Adipose tissue (tissue), 3 donors: ENCODE measurements around the gene TMUB1. TPM values are rescaled to one million over a fixed set of nuclear protein-coding genes. Genes with fewer than 3 reads are reported as not detected.

Experiments
- H3K27ac ChIP-seq: one replicate; pipeline ENCODE4 v1.5.1; 2013; ENCODE audit warnings: low read depth, low read length
- WGBS, 3 donors: extraction: QIAGEN DNeasy Blood & Tissue Kit; methylation state at CpG; one replicate each; pipeline ENCODE4 v1.1.7; 2013; 5-methylcytosine and 5-hydroxymethylcytosine counted together
- polyA plus RNA-seq, 3 donors: library from polyadenylated mRNA; stranded (reverse); fragments of 200-250 nt; gene quantifications; one replicate each; pipeline ENCODE4 v1.2.3, GENCODE V29; 2013
- donor health status: healthy with polysubstance abuse.
- donor health status: Bipolar disorder and iron deficiency.
- donor health status: healthy.

Gene TMUB1
- polyA plus RNA-seq, 3 donors, result 33.3 to 56.8 (median 44.0) TPM

DNA sequence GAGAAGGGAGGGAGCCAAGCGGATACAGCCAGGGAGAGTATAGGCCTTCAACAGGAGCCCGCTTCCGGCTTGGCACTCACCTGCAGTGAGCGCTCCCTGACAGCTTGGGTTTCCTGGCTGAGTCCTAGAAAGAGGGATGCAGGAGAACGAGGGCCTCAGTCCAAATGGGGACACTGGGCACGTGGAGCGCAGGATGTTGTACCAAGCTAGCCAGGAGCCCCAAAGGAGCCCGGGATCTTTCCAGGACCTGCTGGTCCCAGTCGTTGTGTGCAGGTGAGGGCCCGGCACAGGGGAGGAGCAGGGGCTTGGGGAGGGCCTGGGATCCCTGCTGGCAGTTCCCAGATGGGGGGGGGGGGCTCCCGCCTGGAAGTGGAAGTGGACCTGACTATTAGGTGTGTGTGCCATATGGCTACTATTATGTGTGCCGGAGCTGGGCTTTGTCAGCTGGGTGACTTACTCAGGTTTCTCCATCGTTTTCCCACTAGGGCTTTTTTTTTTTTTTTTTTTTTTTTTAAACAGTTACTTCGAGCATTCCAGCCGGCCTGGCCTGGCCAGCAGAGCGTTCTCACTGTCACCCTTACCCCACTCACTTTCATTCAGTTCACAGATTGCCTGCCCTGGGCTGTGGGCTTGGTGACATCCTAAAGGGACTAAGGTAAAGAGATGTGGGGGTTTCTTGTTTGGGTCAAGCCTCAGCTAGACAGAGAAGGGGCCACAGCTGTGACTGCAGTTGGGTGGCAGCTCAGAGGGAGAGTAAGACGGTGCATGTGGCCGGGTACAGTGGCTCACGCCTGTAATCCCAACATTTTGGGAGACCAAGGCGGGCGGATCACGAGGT lies 6.8 kb upstream of the TMUB1 start:
- WGBS, 3 donors, result 44 to 72% (median 70%) methylated on average over 22 of the region's 22 CpGs
- H3K27ac ChIP-seq, result no peak overlapping the region

DNA sequence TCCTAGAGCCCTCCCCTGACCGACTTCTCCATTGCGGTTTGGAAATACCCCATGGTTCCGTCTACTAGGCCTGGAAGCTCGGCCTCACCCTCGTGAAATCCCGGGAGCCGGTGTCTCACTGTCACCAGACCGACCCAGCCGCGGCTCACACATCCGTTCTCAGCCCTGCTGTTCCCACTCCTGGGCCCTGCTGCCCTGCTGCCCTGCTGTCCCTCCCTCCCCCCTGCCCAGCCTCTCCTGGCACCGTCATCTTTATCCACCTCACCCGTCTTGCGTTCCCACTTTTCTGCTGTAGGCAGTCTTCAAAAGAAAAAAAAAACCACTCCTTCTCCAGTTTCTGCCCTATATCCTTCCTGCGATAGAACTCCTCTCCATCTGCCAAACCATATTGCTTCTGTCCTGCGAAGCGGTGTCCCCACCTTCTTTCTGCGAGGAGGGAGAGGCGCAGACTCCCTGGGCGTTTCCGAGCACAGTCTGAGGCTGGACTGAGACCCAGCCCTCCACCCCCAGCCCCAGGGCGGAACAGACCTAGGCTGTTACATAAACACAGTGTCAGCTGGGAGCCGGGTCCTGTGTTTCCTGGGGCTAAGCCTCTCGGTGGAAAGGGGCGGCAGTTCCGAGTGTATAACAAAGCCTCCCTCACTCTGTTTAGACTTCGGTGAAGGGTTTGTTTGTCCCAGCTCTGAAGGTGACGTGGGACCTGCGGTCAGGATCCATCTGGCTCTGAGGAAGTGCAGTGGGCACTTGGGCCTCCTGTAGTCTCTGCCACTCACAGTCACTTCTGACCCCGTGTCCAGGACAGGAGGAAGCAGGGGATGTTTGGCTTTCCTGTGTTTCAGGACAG lies 5.8 kb upstream of the TMUB1 start:
- H3K27ac ChIP-seq, result peak overlapping the region; percentile 36
- 10 to 17% (median 16%) methylated on average over 30 of the region's 30 CpGs for WGBS, 3 donors

- WGBS, 3 donors, result 22 to 32% (median 31%) methylated on average over 16 of the region's 16 CpGs
- H3K27ac ChIP-seq, result peak overlapping the region; percentile 48
These were observed 4.9 kb upstream of the TMUB1 start for GRCh38 chr7:151088019-151088855.

DNA sequence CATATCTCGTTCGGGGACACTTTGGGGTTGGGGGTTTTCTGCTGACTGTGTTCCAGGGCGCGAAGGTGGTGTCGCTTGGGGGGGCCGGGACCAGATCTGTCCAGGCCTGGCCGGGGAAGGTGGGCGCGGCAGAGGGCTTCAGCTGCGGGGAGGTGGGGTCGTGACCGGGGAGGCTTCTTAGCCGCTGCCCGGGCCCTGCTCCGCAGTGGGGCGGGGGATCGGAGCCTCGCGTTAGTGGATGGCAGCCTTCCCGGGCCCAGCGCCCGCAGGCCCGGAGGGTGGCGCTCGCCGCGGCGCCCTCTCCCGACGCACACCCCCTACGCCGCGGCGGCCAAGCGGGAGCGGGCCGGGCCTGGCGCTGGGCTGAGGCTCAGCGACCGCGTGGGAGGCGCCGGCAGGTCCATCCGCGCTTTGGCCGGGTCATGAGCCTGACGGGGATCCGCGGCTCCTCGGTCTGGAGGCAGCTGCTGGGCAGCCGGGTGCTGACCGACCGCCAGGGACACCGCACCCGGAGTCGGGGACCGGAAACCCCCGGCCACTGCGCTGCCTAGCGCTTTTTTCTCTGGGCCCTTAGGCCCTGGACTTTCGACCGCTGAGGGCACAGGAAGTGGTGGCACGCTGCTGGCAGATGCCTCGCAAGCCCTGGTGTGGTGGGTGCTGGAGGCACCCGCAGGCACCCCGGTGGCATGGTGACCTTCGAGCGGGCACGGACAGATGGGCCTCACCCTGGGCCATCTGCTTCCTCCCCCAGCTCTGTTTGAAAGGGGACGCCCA lies 4.1 kb upstream of the TMUB1 start:
- H3K27ac ChIP-seq, result peak overlapping the region; percentile 48
- 0 to 1% (median 1%) methylated on average over 45 to 70 of the region's 70 CpGs for WGBS, 3 donors

DNA sequence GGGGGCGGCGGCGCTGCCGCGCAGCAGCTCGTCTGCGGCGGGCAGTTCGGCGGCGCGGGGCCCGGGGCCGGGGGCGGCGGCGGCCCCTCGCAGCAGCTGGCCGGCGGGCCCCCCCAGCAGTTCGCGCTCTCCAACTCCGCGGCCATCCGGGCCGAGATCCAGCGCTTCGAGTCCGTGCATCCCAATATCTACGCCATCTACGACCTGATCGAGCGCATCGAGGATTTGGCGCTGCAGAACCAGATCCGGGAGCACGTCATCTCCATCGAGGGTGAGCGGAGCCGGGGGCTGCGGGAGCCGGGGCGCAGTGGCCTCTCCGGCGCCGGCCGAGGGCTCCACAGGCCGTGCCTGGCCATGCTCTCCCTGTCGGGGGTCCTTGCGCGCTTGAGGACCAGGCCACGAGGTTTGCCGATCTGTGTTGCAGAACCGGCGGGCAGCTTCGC lies 3.5 kb upstream of the TMUB1 start:
- WGBS, 3 donors, result 0 to 1% (median 0%) methylated on average over 35 to 44 of the region's 56 CpGs
- no peak overlapping the region for H3K27ac ChIP-seq

GRCh38 chr7:151085691-151086620 lies 2.7 kb upstream of the TMUB1 start, which contains the start of gene AGAP3:
Gene AGAP3 (plus strand): TSS chr7:151086475. CDS start chr7:151086742, 267 bp downstream.
- no peak within 1 kb of the TSS for H3K27ac ChIP-seq
- 0 to 2% (median 1%) methylated on average over 30 to 82 of the region's 84 CpGs for WGBS, 3 donors

DNA sequence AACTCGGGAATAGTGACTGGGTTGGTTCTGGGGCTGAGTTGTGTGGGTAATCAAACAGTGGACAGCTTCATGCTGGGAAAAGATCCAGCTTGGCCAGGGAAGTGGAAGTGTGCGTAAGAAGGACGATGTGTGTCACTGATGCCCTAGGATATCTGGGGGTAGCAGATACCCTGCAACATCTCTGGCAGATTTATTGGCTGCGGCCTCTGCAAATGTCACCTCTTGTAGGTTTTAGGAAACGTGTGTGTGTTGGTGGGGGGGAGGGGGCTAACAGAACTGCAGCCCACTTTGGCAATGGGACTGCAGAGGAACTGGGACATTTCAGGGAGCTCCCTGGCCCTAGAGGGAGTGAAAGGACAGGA lies 2.0 kb upstream of the TMUB1 start:
- 17 to 44% (median 41%) methylated on average over 5 of the region's 5 CpGs for WGBS, 3 donors
- no peak overlapping the region for H3K27ac ChIP-seq

- 7 to 33% (median 31%) methylated on average over 3 of the region's 3 CpGs for WGBS, 3 donors
- no peak overlapping the region for H3K27ac ChIP-seq
These were observed 499 bp upstream of the TMUB1 start for GRCh38 chr7:151083824-151084160.

DNA sequence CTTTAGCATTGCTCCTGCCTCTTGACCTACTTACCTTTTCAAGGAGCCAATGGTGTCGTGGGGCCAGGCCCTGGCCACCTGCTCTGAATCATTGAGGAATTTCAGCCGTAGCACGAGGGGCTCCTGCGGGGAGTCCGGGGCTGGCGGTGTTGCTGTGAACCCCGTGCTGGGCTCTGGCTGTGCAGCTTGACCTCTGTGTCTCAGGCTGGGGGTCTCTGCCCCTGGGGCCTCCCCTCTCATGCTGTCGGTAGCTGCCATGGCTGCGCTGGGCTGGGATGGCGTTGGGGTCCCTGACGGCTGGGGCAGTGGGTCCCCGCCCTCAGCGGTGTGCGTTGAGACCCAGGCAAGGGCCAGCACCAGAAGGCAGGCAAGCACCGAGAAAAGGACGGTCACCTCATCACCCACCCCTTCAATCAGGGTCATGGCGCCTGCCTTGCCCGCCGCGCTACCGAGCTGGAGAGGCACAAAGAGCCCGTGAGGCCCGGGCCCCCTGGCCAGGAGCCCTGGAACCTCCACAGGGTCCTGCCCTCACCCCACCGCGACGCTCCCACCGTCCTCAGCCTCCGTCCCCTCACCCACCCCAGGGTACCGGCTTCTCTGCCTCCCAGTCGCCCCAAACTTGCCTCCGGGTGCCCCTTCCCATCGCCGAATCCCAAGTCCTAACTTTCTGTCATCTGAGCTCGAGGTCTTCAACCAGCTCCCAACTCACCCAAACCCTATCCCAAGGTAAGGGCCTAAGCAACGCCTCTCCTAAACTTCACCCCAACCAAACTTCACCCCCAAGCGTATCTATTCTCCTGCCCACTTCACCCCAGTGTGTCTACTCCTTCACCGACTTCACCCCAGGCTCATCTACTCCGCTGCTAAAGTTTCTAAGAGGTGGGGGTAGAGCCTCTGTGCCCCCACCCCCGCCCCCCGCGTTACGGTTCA lies 887 bp downstream of the TMUB1 start:
- 42 to 62% (median 61%) methylated on average over 35 to 42 of the region's 42 CpGs for WGBS, 3 donors
- no peak overlapping the region for H3K27ac ChIP-seq

DNA sequence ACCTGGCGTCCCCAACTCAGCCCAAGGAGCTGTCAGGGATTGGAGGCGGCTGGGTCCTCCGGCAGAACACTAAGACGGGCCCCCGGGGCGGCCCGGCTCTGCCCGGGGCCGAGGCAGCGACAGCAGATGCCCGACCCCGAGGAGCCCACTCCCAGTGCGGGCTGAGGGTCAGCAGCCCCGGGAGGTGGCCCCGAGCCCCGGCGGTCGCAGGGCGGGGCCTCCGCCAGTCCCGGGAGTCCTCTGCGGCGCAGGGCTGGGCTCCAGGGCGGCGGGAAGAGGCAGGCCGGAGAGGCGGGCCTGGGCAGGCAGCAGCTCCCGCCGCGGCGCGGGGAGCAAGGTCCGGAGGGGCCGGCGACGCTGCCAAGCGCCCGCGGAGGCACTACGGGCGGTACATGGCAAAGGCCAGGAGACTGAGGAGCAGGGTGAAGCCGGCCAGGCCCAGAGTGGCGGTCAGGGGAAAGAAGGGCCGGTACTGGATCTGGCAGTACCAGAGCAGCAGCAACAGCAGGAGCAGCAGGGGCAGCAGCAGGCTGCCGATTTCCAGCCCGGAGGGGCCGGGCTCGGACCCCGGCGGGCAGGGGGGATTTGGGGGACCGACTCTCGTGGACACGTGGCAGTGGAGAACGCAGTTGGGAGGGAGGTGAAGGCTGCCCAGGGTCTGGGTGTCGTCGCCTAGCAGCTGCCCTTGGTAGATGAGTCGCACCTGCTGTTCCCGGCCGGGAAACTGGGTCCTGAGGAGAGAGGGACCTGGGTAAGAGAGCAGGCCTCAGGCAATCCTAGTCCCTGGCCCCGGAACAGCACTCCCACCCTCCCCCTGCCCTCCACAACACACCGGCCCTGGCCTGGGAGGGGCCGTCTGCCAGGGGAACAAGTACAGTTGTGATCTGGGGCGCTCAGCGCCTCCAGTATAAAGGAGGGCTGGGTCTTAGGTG lies 1.9 kb downstream of the TMUB1 start:
- no peak overlapping the region for H3K27ac ChIP-seq
- 17 to 45% (median 38%) methylated on average over 49 to 64 of the region's 64 CpGs for WGBS, 3 donors

DNA sequence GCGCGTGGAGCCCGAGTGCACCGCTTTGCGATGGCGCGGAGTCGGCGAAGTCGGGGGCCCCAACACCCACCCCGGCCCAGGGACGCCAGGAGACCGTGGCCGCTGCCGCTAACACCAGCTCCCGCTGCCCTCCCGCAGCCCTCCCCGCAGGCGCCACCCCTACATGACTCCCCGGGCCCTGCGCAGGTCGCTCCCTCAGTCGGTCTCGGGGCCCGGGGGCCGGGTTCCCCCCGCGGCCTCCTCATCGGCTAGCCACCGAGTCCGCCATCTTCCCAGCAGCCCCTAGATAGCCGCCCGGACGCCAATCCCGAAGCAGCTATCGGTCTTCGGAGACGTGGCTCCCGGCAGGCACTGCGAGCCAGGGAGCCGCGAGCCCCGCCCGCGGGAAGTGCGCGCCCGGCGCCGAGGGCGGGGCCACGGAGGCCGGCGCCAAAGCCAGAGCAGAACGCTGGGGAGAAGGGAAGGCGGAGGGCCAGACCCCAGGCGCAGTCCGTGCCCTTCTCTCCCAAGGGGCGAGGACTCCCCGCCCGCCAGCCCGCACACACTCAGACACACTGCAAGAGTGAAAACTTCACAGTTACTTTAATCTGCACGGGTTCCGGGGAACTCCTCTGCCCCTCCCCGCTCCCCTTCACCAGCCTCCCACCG lies 2.6 kb downstream of the TMUB1 start, which contains the start of gene FASTK:
Gene FASTK, minus strand, starts transcription at position 288 of the 648 bp plus-strand sequence. Its CDS starts 43 bp downstream, at position 245.
- H3K27ac ChIP-seq, result no peak within 1 kb of the TSS
- 1% methylated on average over 40 to 66 of the region's 66 CpGs for WGBS, 3 donors

GRCh38 chr7:151080067-151080521 lies 3.2 kb downstream of the TMUB1 start:
- no peak overlapping the region for H3K27ac ChIP-seq
- 0 to 1% (median 1%) methylated on average over 28 to 31 of the region's 31 CpGs for WGBS, 3 donors

DNA sequence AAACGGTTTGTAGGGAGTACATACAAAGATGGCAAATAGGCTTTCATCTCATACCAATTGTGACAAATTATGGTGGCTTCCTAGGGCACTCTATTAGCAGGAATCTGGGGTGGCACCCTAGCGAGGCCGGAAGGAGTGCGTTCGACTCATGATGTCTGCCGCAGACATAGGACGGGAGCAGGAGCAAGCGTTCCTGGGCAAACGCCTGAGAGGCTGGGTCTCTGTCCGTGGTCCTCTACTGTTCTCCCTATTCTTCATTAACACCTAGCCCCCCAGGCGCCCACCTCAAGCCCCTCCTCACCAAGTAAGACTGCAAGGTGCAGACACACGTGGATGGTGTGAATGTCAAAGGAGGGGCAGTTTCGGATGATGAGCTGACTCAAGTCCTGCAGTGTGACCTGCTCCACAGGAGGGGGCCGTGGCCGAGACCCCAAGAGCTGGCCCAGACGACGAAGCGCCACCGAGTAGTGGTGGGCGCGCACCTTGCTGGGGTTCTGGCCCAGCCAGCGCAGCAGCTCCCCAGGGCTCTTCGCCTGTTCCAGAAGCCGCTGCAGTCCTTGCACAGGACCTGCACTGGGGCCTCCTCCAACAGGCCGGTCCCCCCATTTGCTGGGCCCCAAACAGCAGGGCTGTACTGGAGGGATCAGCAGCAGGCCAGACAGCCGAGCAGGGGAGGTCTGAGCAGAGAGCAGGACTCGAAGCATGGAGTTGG lies 3.9 kb downstream of the TMUB1 start:
- WGBS, 3 donors, result 69 to 82% (median 80%) methylated on average over 27 of the region's 27 CpGs
- no peak overlapping the region for H3K27ac ChIP-seq
